HUES64 (cell line): ENCODE data around the gene PHKA1.
"Not testable (repeated sequence)": the region's sequence is repeated elsewhere in the genome, so short reads cannot be mapped to it uniquely, and the experiment has no call there.

Experiments
- H3K27ac ChIP-seq: 2 replicates; pipeline ENCODE4 v1.7.0; 2013; ENCODE audit warnings: low read depth, low read length, inconsistent platforms
- H3K27me3 ChIP-seq: 2 replicates; pipeline ENCODE4 v1.6.1; 2013; ENCODE audit warnings: mild to moderate bottlenecking, low read length; ENCODE audit not compliant: insufficient read depth
- H3K36me3 ChIP-seq: 2 replicates; pipeline ENCODE4 v1.6.1; 2013; ENCODE audit warnings: mild to moderate bottlenecking, low read length; ENCODE audit not compliant: insufficient read depth
- H3K4me1 ChIP-seq: 2 replicates; pipeline ENCODE4 v1.6.1; 2013; ENCODE audit warnings: mild to moderate bottlenecking, low read length, moderate library complexity; ENCODE audit not compliant: insufficient read depth
- H3K4me3 ChIP-seq: 2 replicates; pipeline ENCODE4 v1.5.1; 2013; ENCODE audit warnings: mild to moderate bottlenecking, low read length, moderate library complexity
- H3K9ac ChIP-seq: 2 replicates; pipeline ENCODE4 v1.6.1; 2013; ENCODE audit warnings: mild to moderate bottlenecking, low read depth, low read length
- H3K9me3 ChIP-seq: 2 replicates; pipeline ENCODE4 v1.6.1; 2013; ENCODE audit warnings: low read depth, low read length; ENCODE audit not compliant: insufficient read depth
- WGBS: fragments of 150-250, 120-280 bp; methylation state at CpG from one replicate; pipeline ENCODE4 v1.1.7; 2013; ENCODE audit warnings: missing lambda C conversion rate; 5-methylcytosine and 5-hydroxymethylcytosine counted together

PHKA1 gene

GRCh38 chrX:72712094-72712755 is 1.9 kb downstream of the PHKA1 start:
- Histone ChIP-seq H3K4me1 (no peaks in the 10 kb centered on the region), H3K27ac (no peak overlapping the region), H3K27me3 (no peaks in the 10 kb centered on the region; the same call in 1 of the 2 replicates), H3K4me3 (no peak overlapping the region), H3K36me3 (no peaks in the 10 kb centered on the region), H3K9me3 (no peaks in the 10 kb centered on the region), H3K9ac (no peak overlapping the region)
- WGBS: 69% methylated on average over 2 of the region's 2 CpGs

GRCh38 chrX:72705814-72706213 is 8.3 kb downstream of the PHKA1 start:
- Histone ChIP-seq H3K9ac (no peak overlapping the region), H3K27me3 (no peaks in the 10 kb centered on the region), H3K4me1 (no peaks in the 10 kb centered on the region; the same call in 1 of the 2 replicates), H3K27ac (no peak overlapping the region), H3K9me3 (0 out of 2 replicates have a peak, but pooled peaks cover 4% of the 10 kb centered on the region), H3K36me3 (no peaks in the 10 kb centered on the region), H3K4me3 (no peak overlapping the region)
- WGBS: no CpG with 5 or more reads among the region's 1 CpG

- Histone ChIP-seq H3K9ac (no peak overlapping the region), H3K36me3 (no peaks in the 10 kb centered on the region), H3K27ac (no peak overlapping the region), H3K4me3 (no peak overlapping the region), H3K9me3 (0 out of 2 replicates have a peak, but pooled peaks cover 4% of the 10 kb centered on the region), H3K4me1 (no peaks in the 10 kb centered on the region; the same call in 1 of the 2 replicates), H3K27me3 (no peaks in the 10 kb centered on the region)
Observed at GRCh38 chrX:72705111-72705510, 9.0 kb downstream of the PHKA1 start.

GRCh38 chrX:72694170-72694569 is 19.9 kb downstream of the PHKA1 start:
- H3K36me3 ChIP-seq: no peaks in the 10 kb centered on the region
- WGBS: 94% methylated on average over 2 of the region's 2 CpGs
- no peak overlapping the region for H3K27ac ChIP-seq
- H3K9ac ChIP-seq: no peak overlapping the region
- H3K4me3 ChIP-seq: no peak overlapping the region
- no peaks in the 10 kb centered on the region for H3K4me1 ChIP-seq
- H3K27me3 ChIP-seq: no peaks in the 10 kb centered on the region
- no peaks in the 10 kb centered on the region for H3K9me3 ChIP-seq

- Histone ChIP-seq H3K4me3 (no peak overlapping the region), H3K9me3 (no peaks in the 10 kb centered on the region), H3K27ac (no peak overlapping the region), H3K4me1 (no peaks in the 10 kb centered on the region), H3K9ac (no peak overlapping the region), H3K36me3 (no peaks in the 10 kb centered on the region), H3K27me3 (no peaks in the 10 kb centered on the region)
- WGBS: no CpG with 5 or more reads among the region's 1 CpG
Observed at GRCh38 chrX:72693477-72693876, 20.6 kb downstream of the PHKA1 start.

GRCh38 chrX:72687396-72687795 is 26.7 kb downstream of the PHKA1 start:
- no CpG with 5 or more reads among the region's 1 CpG for WGBS
- H3K27ac ChIP-seq: no peak overlapping the region
- H3K9me3 ChIP-seq: no peaks in the 10 kb centered on the region; the same call in 1 of the 2 replicates
- no peaks in the 10 kb centered on the region for H3K4me1 ChIP-seq
- no peak overlapping the region for H3K4me3 ChIP-seq
- no peak overlapping the region for H3K9ac ChIP-seq
- H3K27me3 ChIP-seq: no peaks in the 10 kb centered on the region
- peaks cover 8% of the 10 kb centered on the region; the same call in 1 of the 2 replicates for H3K36me3 ChIP-seq

- no peak overlapping the region for H3K4me3 ChIP-seq
- no peaks in the 10 kb centered on the region for H3K4me1 ChIP-seq
- no peak overlapping the region for H3K9ac ChIP-seq
- H3K27ac ChIP-seq: no peak overlapping the region
- peaks cover 8% of the 10 kb centered on the region; the same call in 1 of the 2 replicates for H3K36me3 ChIP-seq
- H3K9me3 ChIP-seq: no peaks in the 10 kb centered on the region; the same call in 1 of the 2 replicates
- WGBS: 92% methylated on average over 4 of the region's 4 CpGs
- no peaks in the 10 kb centered on the region for H3K27me3 ChIP-seq
Observed at GRCh38 chrX:72685810-72686456, 28.2 kb downstream of the PHKA1 start.

- 83% methylated on average over 1 of the region's 1 CpG for WGBS
- no peaks in the 10 kb centered on the region; the same call in 1 of the 2 replicates for H3K9me3 ChIP-seq
- H3K9ac ChIP-seq: no peak overlapping the region
- no peaks in the 10 kb centered on the region for H3K4me1 ChIP-seq
- no peak overlapping the region for H3K4me3 ChIP-seq
- no peaks in the 10 kb centered on the region for H3K27me3 ChIP-seq
- no peak overlapping the region for H3K27ac ChIP-seq
- H3K36me3 ChIP-seq: peaks cover 8% of the 10 kb centered on the region; the same call in 1 of the 2 replicates
Observed at GRCh38 chrX:72685018-72685417, 29.1 kb downstream of the PHKA1 start.

GRCh38 chrX:72683631-72684030 is 30.5 kb downstream of the PHKA1 start:
- WGBS: no CpG with 5 or more reads among the region's 1 CpG
- Histone ChIP-seq H3K36me3 (peaks cover 8% of the 10 kb centered on the region; the same call in 1 of the 2 replicates), H3K9ac (no peak overlapping the region), H3K27me3 (no peaks in the 10 kb centered on the region), H3K9me3 (no peaks in the 10 kb centered on the region; the same call in 1 of the 2 replicates), H3K27ac (no peak overlapping the region), H3K4me1 (no peaks in the 10 kb centered on the region), H3K4me3 (no peak overlapping the region)

GRCh38 chrX:72676465-72676864 is 37.6 kb downstream of the PHKA1 start:
- Histone ChIP-seq H3K27ac (no peak overlapping the region), H3K4me1 (no peaks in the 10 kb centered on the region), H3K9me3 (no peaks in the 10 kb centered on the region), H3K36me3 (no peaks in the 10 kb centered on the region), H3K4me3 (no peak overlapping the region), H3K27me3 (no peaks in the 10 kb centered on the region), H3K9ac (no peak overlapping the region)
- WGBS: no CpG with 5 or more reads among the region's 2 CpGs

- H3K27ac ChIP-seq, H3K9ac ChIP-seq, H3K27me3 ChIP-seq, H3K4me1 ChIP-seq, H3K4me3 ChIP-seq, H3K9me3 ChIP-seq, H3K36me3 ChIP-seq: not testable (repeated sequence)
- no CpG with 5 or more reads among the region's 1 CpG for WGBS
Observed at GRCh38 chrX:72673951-72674350, 40.2 kb downstream of the PHKA1 start.
